Heart right ventricle (tissue), 16 donors: Measurements from ENCODE around the gene CDH23. TPM values are rescaled to one million over a fixed set of nuclear protein-coding genes. Genes with fewer than 3 reads are reported as not detected.

ENCODE experiments used
- ATAC-seq, 8 donors: fragments of 200-7000 bp; cut with Tn5 transposase; one replicate each; pipeline ENCODE4 v1.9.1; 2020; ENCODE audit warnings: mild to moderate bottlenecking in 8 of 8, moderate library complexity in 8 of 8, moderate number of reproducible peaks in 1 of 8
- DNase-seq, 2 donors: peaks; one replicate each; pipeline ENCODE4 v3.0.0-alpha.2; 2020
- H3K27ac ChIP-seq, 10 donors: fragments of 200-600 bp; sonication (generic) in 2 of 10; one replicate each; pipeline versions ENCODE4 v1.5.0 to v1.8.0; 2020 to 2022; ENCODE audit warnings: mild to moderate bottlenecking in 3 of 10
- H3K27me3 ChIP-seq, 7 donors: fragments of 200-600 bp; one replicate each; pipeline ENCODE4 v1.8.0; 2021 to 2022; ENCODE audit warnings: mild to moderate bottlenecking in 2 of 7
- H3K36me3 ChIP-seq, 9 donors: fragments of 200-600 bp; sonication (generic) in 1 of 9; one replicate each; pipeline versions ENCODE4 v1.5.0 to v1.8.0; 2020 to 2022; ENCODE audit warnings: mild to moderate bottlenecking in 2 of 9
- H3K4me1 ChIP-seq, 9 donors: fragments of 200-600 bp; sonication (generic) in 1 of 9; one replicate each; pipeline versions ENCODE4 v1.5.0 to v1.8.0; 2020 to 2022; ENCODE audit warnings: mild to moderate bottlenecking in 4 of 9
- H3K4me3 ChIP-seq, 10 donors: fragments of 200-600 bp; sonication (generic) in 2 of 10; one replicate each; pipeline versions ENCODE4 v1.5.0 to v1.8.0; 2020 to 2022; ENCODE audit warnings: mild to moderate bottlenecking in 7 of 10, moderate library complexity in 2 of 10
- H3K9me3 ChIP-seq, 11 donors: fragments of 200-600 bp in 10 of 11; sonication (generic) in 2 of 11; one replicate each; pipeline versions ENCODE4 v1.5.0 to v1.8.0; 2013 to 2022; ENCODE audit warnings: mild to moderate bottlenecking in 2 of 11, control low read depth in 1 of 11, moderate library complexity in 1 of 11
- CTCF ChIP-seq, 9 donors: fragments of 200-600 bp; sonication (generic) in 2 of 9; IDR thresholded peaks; one replicate each; pipeline versions ENCODE4 v1.5.0 to v1.8.0; 2021 to 2022; ENCODE audit warnings: antibody characterized with exemption in 9 of 9, mild to moderate bottlenecking in 5 of 9, moderate library complexity in 1 of 9
- WGBS, 2 donors: extraction: QIAGEN DNeasy Blood & Tissue Kit; methylation state at CpG; one replicate each; pipeline ENCODE4 v1.1.7; 2013; ENCODE audit warnings: inconsistent platforms in 1 of 2; 5-methylcytosine and 5-hydroxymethylcytosine counted together
- intact Hi-C, 10 donors: fragments of 100-400 bp; cut with DNase I; formaldehyde crosslinking; loops; one replicate each; pipeline versions ENCODE4 v1.11.1 to v1.14.2; 2022
- polyA plus RNA-seq, 2 donors: library from polyadenylated mRNA; stranded (reverse); fragments of 200-250 nt; gene quantifications; one replicate each; pipeline ENCODE4 v1.2.3, GENCODE V29; 2013
- total RNA-seq, 10 donors: library from RNA; stranded (reverse); fragmentation: NEBNext Ultra II Directional in 3 of 10; extraction: Animal tissue kit (Norgen Biotek cat#: 25700) in 3 of 10; gene quantifications; one replicate each; pipeline versions ENCODE4 v1.2.1 to v1.2.4, GENCODE V29; 2021 to 2023
- donor health status: Arrhythmogenic right ventricular cardiomyopathy.
- donor health status: ischemic (EF 13 %, LVEDD 7.1; RV severe dilation, severe dysfunction).
- donor health status: healthy with polysubstance abuse.
- donor health status: DM: no; HTN: yes; CAD: no.
- donor health status: DM: no; HTN: no; CAD: no.
- donor health status: ischemic (EF 25% LVEDD 6.9; RV normal size, moderate dysfunction).
- donor health status: ischemic (EF 25% LVEDD 5.7; RV mildly dilated, moderate dysfunction).
- donor health status: healthy.
- donor health status: DM: yes; HTN: yes; CAD: no.
- donor health status: Ischemic cardiomyopathy.
- donor health status: ischemic (EF 35%, LVEDD 5.7; RV mildly dilated, moderate dysfunction).
- donor health status: nonischemic (EF 11% LVEDD 7.7; RV severe dilation, severe dysfunction).
- donor health status: DM: yes; HTN: yes; CAD: no.
- donor health status: PGD.
- donor health status: ischemic (EF 29% LVEDD 5.4; RV normal size, mild dysfunction).
- donor health status: nonischemic (EF 23%, LVEDD 6.1; RV moderate dilation, normal function).

Gene CDH23
- total and polyA plus RNA-seq, 12 donors = 1.1 to 7.7 (median 4.6) TPM

- WGBS, 2 donors = 72 to 83% methylated on average over 11 of the region's 11 CpGs
- intact Hi-C loops = no loop called here
- peak in 5 of 9 donors; percentile 18 to 47 (median 33) for TF ChIP-seq CTCF (IDR thresholded peaks at IDR 0.05)
- ATAC-seq = peak in 5 of 8 donors; percentile 28 to 71 (median 54)
- Histone ChIP-seq H3K4me1 (peaks cover 0 to 33% (median 21%) of the 10 kb centered on the region in 9 donors), H3K9me3 (no peaks in the 10 kb centered on the region), H3K27ac (no peak overlapping the region), H3K27me3 (no peaks in the 10 kb centered on the region), H3K4me3 (no peak overlapping the region), H3K36me3 (no peaks in the 10 kb centered on the region)
- peak in 1 of 2 donors; percentile 30 for DNase-seq
Measured at GRCh38 chr10:71623098-71623985, 226.6 kb downstream of the CDH23 start.

- ATAC-seq = no peak
- no peak overlapping the region for H3K4me3 ChIP-seq
- H3K36me3 ChIP-seq = no peaks in the 10 kb centered on the region
- no peak overlapping the region for H3K27ac ChIP-seq
- 94 to 96% methylated on average over 9 of the region's 9 CpGs for WGBS, 2 donors
- no peaks in the 10 kb centered on the region for H3K27me3 ChIP-seq
- no peaks in the 10 kb centered on the region for H3K9me3 ChIP-seq
- peaks cover 0 to 33% (median 21%) of the 10 kb centered on the region in 9 donors for H3K4me1 ChIP-seq
- TF ChIP-seq CTCF (IDR thresholded peaks at IDR 0.05) = no peak
- intact Hi-C loops = no loop called here
- no peak for DNase-seq
Measured at GRCh38 chr10:71623986-71624291, 227.2 kb downstream of the CDH23 start.

GRCh38 chr10:71625445-71626175, 228.9 kb downstream of the CDH23 start:
- no peak for TF ChIP-seq CTCF (IDR thresholded peaks at IDR 0.05)
- ATAC-seq = no peak
- no peak for DNase-seq

GRCh38 chr10:71627230-71627939, 230.7 kb downstream of the CDH23 start:
- no peaks in the 10 kb centered on the region for H3K27me3 ChIP-seq
- no peak overlapping the region for H3K4me3 ChIP-seq
- 68 to 71% methylated on average over 14 of the region's 14 CpGs for WGBS, 2 donors
- DNase-seq = no peak
- peaks cover 0 to 15% (median 8%) of the 10 kb centered on the region in 9 donors for H3K4me1 ChIP-seq
- no peak overlapping the region for H3K27ac ChIP-seq
- no peaks in the 10 kb centered on the region for H3K9me3 ChIP-seq
- no peak for ATAC-seq
- no peaks in the 10 kb centered on the region for H3K36me3 ChIP-seq
- no peak for TF ChIP-seq CTCF (IDR thresholded peaks at IDR 0.05)
- intact Hi-C loops = no loop called here

More at GRCh38 chr10:71625445-71626175, 228.9 kb downstream of the CDH23 start:
- Histone ChIP-seq H3K4me1 (peaks cover 0 to 31% (median 21%) of the 10 kb centered on the region in 9 donors), H3K36me3 (no peaks in the 10 kb centered on the region), H3K9me3 (no peaks in the 10 kb centered on the region), H3K27ac (no peak overlapping the region), H3K4me3 (no peak overlapping the region), H3K27me3 (no peaks in the 10 kb centered on the region)
- WGBS, 2 donors = 89 to 91% methylated on average over 11 of the region's 11 CpGs
- intact Hi-C loops = no loop called here
